RWPE2 (cell line): Measurements from ENCODE around the gene DOK6.

ENCODE experiments used
- ATAC-seq: fragments of 200-7000 bp; cut with Tn5 transposase; 3 replicates; pipeline ENCODE4 v1.9.1; 2021; ENCODE audit warnings: low read depth
- DNase-seq: peaks from one replicate; pipeline ENCODE4 v3.0.0-alpha.2; 2020; ENCODE audit warnings: low spot score
- H3K27ac ChIP-seq: fragments of 450-650 bp; 2 replicates; pipeline ENCODE4 v1.5.1; 2017; ENCODE audit warnings: mild to moderate bottlenecking; ENCODE audit not compliant: poor library complexity, severe bottlenecking
- H3K27me3 ChIP-seq: fragments of 250-450 bp; sonication (Bioruptor Pico); 2 replicates; pipeline ENCODE4 v1.5.1; 2021; ENCODE audit warnings: mild to moderate bottlenecking, moderate library complexity; ENCODE audit not compliant: insufficient read depth, poor library complexity, severe bottlenecking
- H3K36me3 ChIP-seq: fragments of 250-450 bp; sonication (Bioruptor Pico); 2 replicates; pipeline ENCODE4 v1.5.1; 2020; ENCODE audit warnings: low read depth, mild to moderate bottlenecking, moderate library complexity
- H3K4me1 ChIP-seq: fragments of 250-450 bp; sonication (Bioruptor Pico); 2 replicates; pipeline ENCODE4 v1.5.1; 2021; ENCODE audit warnings: mild to moderate bottlenecking, moderate library complexity; ENCODE audit not compliant: insufficient read depth, poor library complexity, severe bottlenecking
- H3K4me3 ChIP-seq: fragments of 250-450 bp; sonication (Bioruptor Pico); 2 replicates; pipeline ENCODE4 v1.5.1; 2021; ENCODE audit warnings: mild to moderate bottlenecking, moderate library complexity; ENCODE audit not compliant: severe bottlenecking
- H3K9me3 ChIP-seq: fragments of 250-450 bp; sonication (Bioruptor Pico); 2 replicates; pipeline ENCODE4 v1.5.1; 2021; ENCODE audit warnings: mild to moderate bottlenecking, moderate library complexity; ENCODE audit not compliant: severe bottlenecking
- TF ChIP-seq, protein P1 (sequence below): fragments of 450-650 bp; IDR thresholded peaks from one replicate; pipeline ENCODE4 v1.5.1; 2017; ENCODE audit warnings: mild to moderate bottlenecking, moderate library complexity; ENCODE audit not compliant: poor library complexity, severe bottlenecking

The DOK6 gene

DNA sequence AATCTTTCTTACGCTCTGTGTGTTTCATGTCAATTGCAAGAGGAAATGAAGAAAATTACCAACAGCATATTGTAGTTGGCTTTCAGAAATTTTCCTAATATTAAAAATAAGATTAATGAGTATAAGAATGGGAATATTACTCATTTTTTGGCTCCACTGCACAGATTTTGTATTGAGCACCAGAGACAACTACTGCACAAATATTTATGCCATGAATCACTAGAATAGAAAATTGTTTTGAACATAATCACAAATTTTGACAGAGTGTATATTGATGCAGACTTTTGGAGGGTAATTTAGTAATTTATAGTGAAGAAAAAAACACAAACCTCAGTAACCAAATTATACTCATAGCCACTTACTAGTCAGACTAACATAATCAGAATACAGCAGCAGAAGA lies 118.3 kb downstream of the DOK6 start:
- H3K4me1 ChIP-seq: no peaks in the 10 kb centered on the region
- H3K27ac ChIP-seq: no peak overlapping the region
- no peak for ATAC-seq
- peaks cover 10% of the 10 kb centered on the region for H3K27me3 ChIP-seq
- no peak overlapping the region for H3K4me3 ChIP-seq
- no peaks in the 10 kb centered on the region for H3K9me3 ChIP-seq
- no peak for DNase-seq
- TF ChIP-seq, protein P1, sequence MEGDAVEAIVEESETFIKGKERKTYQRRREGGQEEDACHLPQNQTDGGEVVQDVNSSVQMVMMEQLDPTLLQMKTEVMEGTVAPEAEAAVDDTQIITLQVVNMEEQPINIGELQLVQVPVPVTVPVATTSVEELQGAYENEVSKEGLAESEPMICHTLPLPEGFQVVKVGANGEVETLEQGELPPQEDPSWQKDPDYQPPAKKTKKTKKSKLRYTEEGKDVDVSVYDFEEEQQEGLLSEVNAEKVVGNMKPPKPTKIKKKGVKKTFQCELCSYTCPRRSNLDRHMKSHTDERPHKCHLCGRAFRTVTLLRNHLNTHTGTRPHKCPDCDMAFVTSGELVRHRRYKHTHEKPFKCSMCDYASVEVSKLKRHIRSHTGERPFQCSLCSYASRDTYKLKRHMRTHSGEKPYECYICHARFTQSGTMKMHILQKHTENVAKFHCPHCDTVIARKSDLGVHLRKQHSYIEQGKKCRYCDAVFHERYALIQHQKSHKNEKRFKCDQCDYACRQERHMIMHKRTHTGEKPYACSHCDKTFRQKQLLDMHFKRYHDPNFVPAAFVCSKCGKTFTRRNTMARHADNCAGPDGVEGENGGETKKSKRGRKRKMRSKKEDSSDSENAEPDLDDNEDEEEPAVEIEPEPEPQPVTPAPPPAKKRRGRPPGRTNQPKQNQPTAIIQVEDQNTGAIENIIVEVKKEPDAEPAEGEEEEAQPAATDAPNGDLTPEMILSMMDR: no peak
- H3K36me3 ChIP-seq: no peaks in the 10 kb centered on the region

DNA sequence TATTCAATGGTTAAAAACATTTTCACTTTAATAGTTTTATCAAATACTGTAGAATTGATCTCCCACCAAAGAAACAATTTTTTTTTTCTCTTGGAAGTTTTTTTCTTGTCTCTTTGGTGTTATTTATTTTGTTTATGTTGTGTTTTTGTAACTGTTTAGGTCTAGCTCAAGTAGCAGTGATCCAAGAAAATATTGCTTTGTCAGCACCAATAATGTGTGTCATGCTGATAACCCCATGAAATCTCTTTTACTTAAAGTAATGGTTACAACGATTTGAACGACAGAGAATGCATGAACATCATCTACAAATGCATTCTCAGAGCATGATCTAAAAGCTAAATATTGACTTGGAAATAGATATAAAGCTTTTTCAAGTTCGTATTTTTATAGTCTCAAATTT lies 122.9 kb downstream of the DOK6 start:
- Histone ChIP-seq H3K4me1 (no peaks in the 10 kb centered on the region), H3K9me3 (no peaks in the 10 kb centered on the region), H3K27ac (no peak overlapping the region), H3K27me3 (peaks cover 10% of the 10 kb centered on the region), H3K36me3 (no peaks in the 10 kb centered on the region), H3K4me3 (no peak overlapping the region)
- TF ChIP-seq, protein P1: no peak
- DNase-seq: no peak
- no peak for ATAC-seq

DNA sequence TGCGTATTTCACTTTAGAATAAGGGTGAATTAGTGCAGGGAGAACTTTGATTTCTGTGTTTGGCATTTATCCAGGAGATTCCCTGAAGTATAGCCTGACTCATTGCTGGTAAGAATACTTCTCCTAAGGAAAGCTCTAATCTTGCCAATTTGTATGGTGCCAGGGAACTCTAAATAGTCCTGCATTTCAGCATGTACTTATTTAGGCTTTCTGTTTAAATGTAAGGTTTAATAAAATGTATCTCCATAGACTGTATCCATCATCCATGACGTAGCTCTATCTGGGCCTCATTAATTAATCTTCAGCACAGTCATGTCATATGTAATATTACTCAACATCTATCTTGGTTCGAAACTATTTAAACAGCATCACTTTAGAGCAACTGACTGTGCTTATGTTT lies 127.7 kb downstream of the DOK6 start:
- no peaks in the 10 kb centered on the region for H3K9me3 ChIP-seq
- TF ChIP-seq, protein P1: no peak
- H3K27ac ChIP-seq: no peak overlapping the region
- no peak overlapping the region for H3K4me3 ChIP-seq
- DNase-seq (no peak), ATAC-seq (no peak)
- no peaks in the 10 kb centered on the region for H3K4me1 ChIP-seq
- peaks cover 3% of the 10 kb centered on the region for H3K27me3 ChIP-seq
- H3K36me3 ChIP-seq: no peaks in the 10 kb centered on the region

DNA sequence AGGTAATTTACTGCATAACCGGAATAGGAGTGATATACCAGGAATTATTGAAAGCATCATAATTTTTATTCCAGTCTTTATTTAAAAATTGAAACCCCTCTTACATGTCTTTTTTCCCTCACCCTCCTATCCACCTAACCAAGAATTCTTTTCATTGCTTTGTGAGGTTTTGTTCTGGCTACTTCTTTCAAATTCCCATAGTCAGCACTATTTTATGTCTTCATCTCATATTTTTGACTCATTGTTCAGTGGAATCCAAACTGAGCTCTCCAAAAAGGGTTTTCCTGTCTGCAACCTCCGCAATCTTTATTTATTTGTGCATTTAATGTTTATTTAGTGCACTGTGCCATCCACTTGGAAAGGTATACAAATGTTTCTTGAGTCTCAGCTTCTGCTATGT lies 128.5 kb downstream of the DOK6 start:
- TF ChIP-seq, protein P1: no peak
- Histone ChIP-seq H3K36me3 (no peaks in the 10 kb centered on the region), H3K4me3 (no peak overlapping the region), H3K4me1 (no peaks in the 10 kb centered on the region), H3K27me3 (peaks cover 3% of the 10 kb centered on the region), H3K9me3 (no peaks in the 10 kb centered on the region), H3K27ac (no peak overlapping the region)
- ATAC-seq (no peak), DNase-seq (no peak)

DNA sequence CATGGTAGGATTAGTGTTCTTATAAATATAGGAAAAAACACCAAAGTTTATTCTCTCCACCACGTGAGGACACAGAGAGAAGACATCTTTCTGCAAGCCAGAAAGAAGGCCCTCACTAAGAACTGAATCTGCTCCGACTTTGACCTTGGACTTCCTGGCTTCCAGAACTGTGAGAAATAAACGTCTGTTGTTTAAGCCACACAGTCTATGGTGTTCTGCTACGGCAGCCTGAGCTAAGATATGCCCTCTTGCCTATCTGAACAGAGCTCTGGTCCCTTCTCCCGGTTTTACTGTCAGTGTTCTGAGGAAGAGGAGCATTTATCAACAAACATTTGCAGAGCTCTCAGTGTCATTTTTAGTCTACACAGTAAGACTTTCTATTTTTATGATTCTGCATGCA lies 131.3 kb downstream of the DOK6 start:
- Histone ChIP-seq H3K27ac (no peak overlapping the region), H3K27me3 (peaks cover 3% of the 10 kb centered on the region), H3K36me3 (no peaks in the 10 kb centered on the region), H3K4me3 (no peak overlapping the region), H3K9me3 (no peaks in the 10 kb centered on the region), H3K4me1 (no peaks in the 10 kb centered on the region)
- ATAC-seq (no peak), DNase-seq (no peak)
- TF ChIP-seq, protein P1: no peak
